ENCODE measurements around the gene UBALD2. TPM values are rescaled to one million over a fixed set of nuclear protein-coding genes. Genes with fewer than 3 reads are reported as not detected.
A peak's percentile ranks its signal among the peaks of the same experiment; 100 is the strongest.
"Not testable (repeated sequence)": the region's sequence is repeated elsewhere in the genome, so short reads cannot be mapped to it uniquely, and the experiment has no call there.

Gene UBALD2
- 10 to 100 TPM; 28.8 to 52.2 (median 30.1) TPM for polyA plus RNA-seq (ENCODE audit: insufficient read length in 4 of 4)

DNA sequence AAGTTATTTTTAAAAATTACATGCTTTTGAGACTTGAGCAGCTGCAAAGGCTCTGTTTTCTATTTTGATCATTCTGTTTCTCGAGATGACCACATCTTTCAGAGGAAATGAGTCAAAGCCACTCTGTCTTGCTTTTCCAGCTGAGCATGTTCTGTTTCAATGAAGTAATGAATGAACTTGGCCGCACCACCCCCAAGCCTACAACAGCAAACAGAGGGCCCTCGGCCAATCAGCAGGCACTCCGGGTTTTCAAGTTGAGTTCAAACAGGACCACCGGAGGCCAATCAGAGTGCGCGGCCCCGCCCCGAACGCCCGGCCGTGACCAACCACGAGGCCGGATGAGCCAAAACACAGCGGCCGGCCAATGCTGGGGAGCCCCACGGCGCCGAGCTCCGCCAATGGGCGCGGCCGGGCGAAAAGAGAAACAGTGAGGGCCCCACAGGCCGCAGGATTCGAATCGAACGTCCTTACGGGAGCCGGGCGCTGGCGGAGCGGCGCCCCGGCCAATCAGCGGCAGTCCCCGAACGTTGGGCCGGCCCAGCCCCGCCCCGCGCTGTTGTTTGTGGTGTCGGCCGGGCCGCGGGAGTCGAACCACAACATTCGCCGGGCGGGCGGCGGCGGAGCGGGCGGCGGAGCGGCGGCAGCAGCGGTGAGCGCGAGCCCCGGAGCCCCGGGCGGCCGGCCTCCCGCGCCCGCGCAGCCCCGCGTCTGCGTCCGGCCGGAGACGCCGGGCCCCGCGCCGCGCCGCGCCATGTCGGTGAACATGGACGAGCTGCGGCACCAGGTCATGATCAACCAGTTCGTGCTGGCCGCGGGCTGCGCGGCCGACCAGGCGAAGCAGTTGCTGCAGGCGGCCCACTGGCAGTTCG is at the start of gene UBALD2:
Gene UBALD2 (plus strand): TSS at position 594 of the 869 bp plus-strand sequence. CDS start 158 bp downstream, at position 752.
- peak; percentile 91 to 96 (median 95) for DNase-seq (ENCODE audit: low read depth in 4 of 4, low spot score in 3 of 4)

- DNase-seq (ENCODE audit: low read depth in 4 of 4, low spot score in 3 of 4): no peak
These were observed 48.1 kb upstream of the UBALD2 start for GRCh38 chr17:76217081-76217480.

DNA sequence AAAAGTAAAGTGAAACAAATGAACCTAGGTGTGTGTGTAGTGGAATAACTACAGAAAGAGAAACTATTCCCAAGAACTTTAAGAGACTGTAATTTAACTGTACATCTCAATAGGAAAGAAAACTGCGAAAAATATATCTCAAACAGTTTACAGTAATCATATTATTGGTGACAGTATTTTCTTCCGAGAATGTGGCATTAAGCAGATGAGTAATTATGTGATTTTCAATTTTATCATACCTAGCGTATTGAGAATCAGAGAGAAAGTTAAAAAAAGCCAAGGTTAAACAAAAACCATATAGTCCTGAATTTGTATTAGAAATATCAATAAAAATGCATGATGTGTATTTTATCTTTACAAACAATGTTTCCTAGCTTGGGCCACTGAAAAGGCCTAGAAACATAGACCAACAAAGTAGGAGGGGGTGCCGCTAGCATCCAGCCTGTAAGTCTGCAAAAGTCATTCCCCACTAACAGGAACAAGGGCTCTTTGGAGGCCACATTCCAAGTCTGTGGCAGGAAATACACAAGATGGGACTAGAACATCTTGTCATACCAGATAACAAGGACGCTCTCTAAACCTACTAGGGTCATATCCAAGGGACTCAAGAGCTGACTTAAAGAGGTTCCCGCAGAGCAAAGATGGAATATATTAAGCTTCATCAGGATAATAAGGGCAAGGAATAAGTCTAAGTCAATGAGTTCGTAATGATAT is 45.3 kb upstream of the UBALD2 start:
- DNase-seq (ENCODE audit: low read depth in 4 of 4, low spot score in 3 of 4): no peak

- no peak for DNase-seq (ENCODE audit: low read depth in 4 of 4, low spot score in 3 of 4)
These were observed 41.3 kb upstream of the UBALD2 start for GRCh38 chr17:76223802-76224201.

DNA sequence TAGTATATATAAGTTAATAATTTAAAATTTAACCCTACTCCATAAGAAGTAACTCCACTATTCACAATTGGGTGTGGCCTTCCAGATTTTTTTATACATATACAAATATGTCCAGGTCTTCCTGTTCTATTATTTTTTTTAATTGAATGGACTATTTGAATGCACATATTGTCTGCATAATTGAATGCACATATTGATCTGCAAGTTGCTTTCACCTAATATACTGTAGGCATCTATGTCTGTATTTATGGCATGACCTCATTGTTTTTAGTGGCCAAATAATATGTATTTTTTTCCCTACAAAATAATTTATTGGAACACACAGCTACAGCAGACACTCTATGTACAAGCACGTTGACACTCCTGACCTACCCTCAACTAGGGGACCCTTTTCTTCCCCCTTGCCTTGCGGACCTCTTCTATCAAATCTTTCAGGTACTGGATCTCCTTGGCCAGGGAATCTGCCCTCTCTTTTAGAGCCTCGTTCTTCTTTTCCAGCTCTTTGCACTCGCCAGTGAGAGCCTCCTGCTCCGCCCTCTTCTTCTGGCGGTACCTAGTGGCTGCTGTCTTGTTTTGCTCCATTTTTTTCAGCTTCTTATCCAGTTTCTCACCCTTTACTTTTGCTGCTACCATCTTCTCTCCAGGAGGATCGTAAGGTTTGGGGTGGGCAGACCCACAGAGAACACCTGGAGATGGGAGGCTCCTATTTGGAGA is 39.6 kb upstream of the UBALD2 start:
- not testable (repeated sequence) for DNase-seq (ENCODE audit: low read depth in 4 of 4, low spot score in 3 of 4)

- DNase-seq (ENCODE audit: low read depth in 4 of 4, low spot score in 3 of 4): not testable (repeated sequence)
These were observed 38.4 kb upstream of the UBALD2 start for GRCh38 chr17:76226749-76227148.

DNA sequence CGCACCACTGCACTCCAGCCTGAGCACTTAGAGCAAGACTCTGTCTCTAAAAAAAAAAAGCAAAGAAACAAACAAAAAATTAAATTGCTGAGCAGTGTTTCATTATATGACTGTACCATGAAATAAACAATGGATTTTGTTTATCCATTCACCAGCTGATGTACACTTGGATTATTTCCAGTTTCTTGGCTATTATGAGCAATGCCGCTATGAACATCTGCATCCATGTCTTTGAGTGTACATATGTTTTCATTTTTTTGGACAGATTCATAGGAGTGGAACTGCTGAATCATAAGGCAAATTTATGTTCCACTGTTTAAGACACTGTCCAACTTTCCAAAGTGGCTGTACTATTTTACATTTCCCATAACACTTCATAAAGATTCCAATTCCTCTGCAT is 32.8 kb upstream of the UBALD2 start:
- no peak for DNase-seq (ENCODE audit: low read depth in 4 of 4, low spot score in 3 of 4)

- no peak for DNase-seq (ENCODE audit: low read depth in 4 of 4, low spot score in 3 of 4)
These were observed 31.4 kb upstream of the UBALD2 start for GRCh38 chr17:76233588-76234353.

DNA sequence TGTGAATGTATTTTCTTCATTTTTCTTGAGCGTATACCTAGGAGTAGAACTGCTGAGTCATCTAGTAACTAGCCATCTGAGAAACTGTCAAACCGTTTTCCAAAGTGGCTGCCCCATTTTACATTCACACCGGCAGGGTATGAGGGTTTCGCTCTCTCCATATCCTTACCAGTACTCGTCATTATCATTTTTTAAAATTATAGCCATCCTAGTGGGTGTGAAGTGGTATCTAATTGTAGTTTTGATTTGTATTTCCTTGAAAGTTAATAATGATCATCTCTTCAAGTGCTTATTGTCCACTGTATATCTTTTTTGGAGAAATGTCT is 30.8 kb upstream of the UBALD2 start:
- no peak for DNase-seq (ENCODE audit: low read depth in 4 of 4, low spot score in 3 of 4)

DNA sequence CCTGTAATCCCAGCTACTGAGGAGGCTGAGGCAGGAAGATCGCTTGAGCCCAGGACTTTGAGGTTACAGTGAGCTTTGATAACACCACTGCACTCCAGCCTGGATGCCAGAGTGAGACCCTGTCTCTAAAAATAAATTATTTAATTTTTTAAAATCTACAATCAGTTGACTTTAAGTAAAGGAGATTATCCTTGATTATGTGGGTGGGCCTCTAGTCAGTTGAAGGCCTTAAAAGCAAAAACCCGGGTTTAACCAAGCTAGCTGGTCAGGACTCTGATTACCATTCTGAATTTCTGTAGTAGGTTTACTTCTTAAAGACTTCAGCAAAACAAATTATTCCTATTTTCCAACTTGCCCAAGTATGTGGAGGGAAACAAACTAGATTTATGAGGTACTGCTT is 29.3 kb upstream of the UBALD2 start:
- no peak for DNase-seq (ENCODE audit: low read depth in 4 of 4, low spot score in 3 of 4)

DNA sequence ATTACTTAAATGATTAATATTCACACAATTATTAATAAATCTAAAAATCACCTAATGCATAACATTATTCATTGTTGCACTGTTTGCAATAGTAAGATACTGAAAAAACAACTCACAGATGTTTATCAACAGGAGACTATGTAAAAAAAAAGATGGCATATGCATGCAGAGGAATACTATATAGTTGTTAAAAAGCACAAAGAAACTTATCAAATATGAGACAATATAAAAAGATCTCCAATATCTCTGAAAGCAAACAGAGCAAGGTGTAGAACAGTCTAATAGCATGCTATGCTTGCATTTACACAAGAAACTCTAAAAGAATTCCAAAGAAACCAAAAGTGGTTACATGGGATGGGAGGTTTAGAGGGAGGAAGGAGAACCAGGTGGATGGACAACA is 28.5 kb upstream of the UBALD2 start:
- no peak for DNase-seq (ENCODE audit: low read depth in 4 of 4, low spot score in 3 of 4)

DNA sequence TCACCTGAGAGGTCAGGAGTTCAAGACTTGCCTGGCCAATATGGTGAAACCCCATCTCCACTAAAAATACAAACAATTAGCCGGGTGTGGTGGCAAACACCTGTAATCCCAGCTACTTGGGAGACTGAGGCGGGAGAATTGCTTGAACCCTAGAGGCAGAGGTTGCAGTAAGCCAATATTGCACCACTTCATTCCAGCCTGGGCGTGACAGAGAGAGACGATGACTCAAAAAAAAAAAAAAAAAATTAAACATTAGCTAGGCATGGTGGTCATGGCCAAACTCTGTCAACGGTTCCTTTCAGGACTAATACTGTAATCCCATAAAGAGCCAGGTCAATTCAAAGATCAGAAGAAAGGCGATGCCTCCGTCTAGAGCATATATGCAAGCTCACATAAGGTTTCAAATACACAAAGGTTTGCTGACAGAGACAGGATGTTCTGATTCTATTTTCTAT is 27.3 kb upstream of the UBALD2 start:
- DNase-seq (ENCODE audit: low read depth in 4 of 4, low spot score in 3 of 4): no peak

- DNase-seq (ENCODE audit: low read depth in 4 of 4, low spot score in 3 of 4): no peak
These were observed 26.2 kb upstream of the UBALD2 start for GRCh38 chr17:76238847-76239537.

- DNase-seq (ENCODE audit: low read depth in 4 of 4, low spot score in 3 of 4): no peak
These were observed 25.4 kb upstream of the UBALD2 start for GRCh38 chr17:76239538-76240274.

DNA sequence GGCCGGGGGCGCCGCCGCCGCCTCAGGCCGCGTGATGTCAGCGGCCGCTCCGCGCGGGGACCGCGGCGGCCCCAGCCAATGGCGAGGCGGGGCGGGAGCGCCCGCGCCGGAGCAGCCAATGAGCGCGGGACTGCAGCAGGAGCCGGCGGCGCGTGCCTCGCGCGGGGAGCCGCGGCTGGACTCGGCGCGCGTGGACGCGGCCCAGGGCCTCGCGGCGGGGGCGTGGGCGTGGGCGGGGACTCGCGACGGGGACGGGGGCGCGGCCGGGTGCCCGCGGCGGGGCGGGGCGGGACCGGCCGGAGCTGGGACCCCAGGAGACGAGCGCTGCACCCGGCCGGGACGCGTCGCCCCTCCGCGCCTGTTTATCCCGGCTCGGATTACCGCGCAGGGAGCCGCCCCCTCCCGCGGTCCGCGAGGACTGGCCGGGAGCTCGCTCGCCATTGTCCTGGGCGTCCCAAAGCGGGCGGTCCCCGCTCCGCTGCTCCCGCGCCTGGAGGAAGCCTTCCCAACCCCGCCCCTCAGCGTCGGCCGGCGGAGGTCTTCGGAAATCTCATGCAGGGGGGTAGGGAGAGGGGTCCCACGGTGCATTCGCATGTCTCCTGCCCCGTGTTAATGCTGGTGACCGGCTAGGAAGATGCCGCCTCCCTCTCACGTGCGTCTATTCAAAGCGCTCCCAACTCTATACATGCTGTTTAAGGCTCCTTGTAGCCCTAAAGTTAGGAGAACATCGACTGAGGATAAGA is 24.5 kb upstream of the UBALD2 start, which contains the start of gene RNF157:
Gene RNF157 (minus strand): TSS at position 33 of the 743 bp plus-strand sequence. CDS start 253 bp downstream, outside the sequence.
- no peak for DNase-seq (ENCODE audit: low read depth in 4 of 4, low spot score in 3 of 4)

- no peak for DNase-seq (ENCODE audit: low read depth in 4 of 4, low spot score in 3 of 4)
These were observed 24.0 kb upstream of the UBALD2 start for GRCh38 chr17:76241204-76241538.

DNA sequence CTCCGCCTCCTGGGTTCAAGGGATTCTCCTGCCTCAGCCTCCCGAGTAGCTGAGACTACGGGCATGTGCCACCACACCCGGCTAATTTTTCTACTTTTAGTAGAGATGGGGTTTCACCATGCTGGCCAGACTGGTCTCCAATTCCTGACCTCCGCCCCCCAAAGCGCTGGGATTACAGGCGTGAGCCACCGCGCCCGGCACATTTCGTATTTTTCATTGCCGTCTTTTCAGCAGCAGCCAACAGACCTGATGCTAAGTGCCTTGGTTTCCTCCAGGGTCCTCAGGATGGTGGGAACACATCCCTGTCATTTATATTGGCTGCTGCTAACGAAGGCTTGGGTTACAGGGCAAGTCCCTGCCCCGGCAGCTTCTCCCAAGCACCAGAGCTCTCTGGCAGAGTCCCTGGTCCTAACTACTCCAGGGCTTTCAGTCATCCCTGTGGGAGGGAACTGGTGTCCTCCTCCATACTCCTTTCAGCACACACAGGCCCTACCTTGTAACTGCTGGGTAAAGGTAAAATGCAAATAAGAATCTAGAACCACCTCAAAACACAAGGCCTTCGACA is 23.4 kb upstream of the UBALD2 start:
- no peak for DNase-seq (ENCODE audit: low read depth in 4 of 4, low spot score in 3 of 4)

All from left renal pelvis (tissue), 4 donors.